DMS153 treated with DMSO at 0.1 percent for 48 hours (cell line): ENCODE data around the gene CLCN4.

Source experiments
- DNase-seq: peaks from one replicate; lab custom pipeline; 2025; ENCODE audit not compliant: unreplicated experiment; lab: John Stamatoyannopoulos, UW

Gene CLCN4

DNA sequence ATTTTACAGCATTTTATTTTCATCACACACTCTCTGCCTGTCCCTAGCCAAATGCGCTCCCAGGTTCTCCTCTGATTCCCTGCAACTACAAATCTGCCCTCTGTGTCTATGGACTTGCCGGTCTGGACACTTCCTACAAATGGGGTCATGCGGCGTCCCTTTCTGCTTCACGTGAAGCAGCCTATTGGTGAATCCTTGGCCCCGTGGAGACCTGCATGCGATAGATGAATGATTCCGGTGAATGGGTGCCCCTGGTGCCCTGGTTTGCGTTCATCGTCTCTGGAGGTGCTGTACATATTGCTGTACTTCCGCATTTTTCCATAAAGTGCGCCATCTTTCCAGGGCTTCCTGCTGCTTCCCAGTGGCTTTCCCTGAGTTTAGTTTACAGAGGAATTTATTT is 27.5 kb upstream of the CLCN4 start:
- no peak for DNase-seq

DNA sequence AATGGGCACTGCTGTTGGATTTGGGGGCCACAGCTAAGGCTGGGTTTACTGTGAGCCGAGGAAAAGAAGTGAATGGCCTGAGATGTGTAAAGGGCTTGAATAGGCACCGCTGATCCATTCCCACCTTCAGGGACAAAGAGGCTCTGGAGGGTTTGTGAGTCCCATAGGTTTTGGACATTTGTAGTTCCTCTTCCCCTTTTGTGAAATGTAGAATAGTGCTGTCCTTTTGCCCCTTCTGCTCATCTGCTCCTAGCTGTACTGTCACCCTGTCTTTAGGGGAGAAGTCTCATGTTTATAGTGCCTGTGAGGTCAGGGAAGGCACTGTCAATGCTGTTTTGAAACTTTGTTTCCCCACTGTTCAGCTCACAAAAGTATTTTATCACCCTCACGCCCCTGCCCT is 26.4 kb upstream of the CLCN4 start:
- DNase-seq: no peak

GRCh38 chrX:10133980-10134676 is 22.6 kb upstream of the CLCN4 start:
- no peak for DNase-seq

GRCh38 chrX:10134921-10135320 is 21.9 kb upstream of the CLCN4 start:
- no peak for DNase-seq

GRCh38 chrX:10135561-10136399 is 21.0 kb upstream of the CLCN4 start:
- no peak for DNase-seq

GRCh38 chrX:10138726-10139125 is 18.0 kb upstream of the CLCN4 start:
- DNase-seq: no peak

DNA sequence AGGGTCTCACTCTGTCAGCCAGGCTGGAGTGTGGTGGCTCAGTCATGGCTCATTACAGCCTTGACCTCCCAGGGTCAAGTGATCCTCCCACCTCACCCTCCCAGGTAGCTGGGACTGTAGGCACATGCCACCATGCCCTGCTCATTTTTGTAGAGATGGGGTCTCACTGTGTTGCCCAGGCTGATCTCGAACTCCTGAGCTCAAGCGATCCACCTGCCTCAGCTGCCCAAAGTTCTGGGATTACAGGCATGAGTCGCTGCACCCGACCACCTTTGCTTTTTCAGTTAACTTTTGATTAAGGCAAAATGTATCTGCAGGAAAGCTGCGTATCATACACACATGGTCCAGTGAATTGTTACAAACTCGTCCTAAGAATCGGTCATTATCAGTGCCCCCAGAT is 16.5 kb upstream of the CLCN4 start:
- no peak for DNase-seq

DNA sequence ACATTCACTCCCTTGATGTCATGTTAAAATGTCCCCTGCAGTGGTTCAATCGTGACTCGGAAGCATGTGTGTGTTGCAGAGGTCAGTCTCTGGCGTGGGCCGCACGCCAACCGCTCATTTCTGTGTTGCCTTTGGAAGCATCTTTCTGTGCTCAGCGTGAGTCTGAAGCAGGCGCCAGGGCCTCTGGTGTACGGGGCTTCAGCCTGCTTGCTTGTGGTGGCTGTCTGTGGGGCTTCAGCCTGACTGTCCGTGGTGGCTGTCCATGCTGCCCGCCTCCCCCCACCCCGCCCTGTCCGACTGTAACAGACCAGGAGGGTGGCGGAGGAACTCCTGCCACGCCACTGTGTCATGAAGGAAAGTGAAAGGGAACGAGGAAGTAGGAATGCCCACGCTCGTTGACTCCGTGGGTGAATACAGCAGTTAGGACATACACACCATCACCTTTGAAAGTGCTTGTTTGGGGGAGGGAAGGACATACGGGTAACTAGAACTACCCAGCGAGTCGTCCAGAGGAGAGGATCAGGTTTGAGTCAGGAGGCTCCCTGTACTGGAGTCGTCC is 14.7 kb upstream of the CLCN4 start:
- no peak for DNase-seq

DNA sequence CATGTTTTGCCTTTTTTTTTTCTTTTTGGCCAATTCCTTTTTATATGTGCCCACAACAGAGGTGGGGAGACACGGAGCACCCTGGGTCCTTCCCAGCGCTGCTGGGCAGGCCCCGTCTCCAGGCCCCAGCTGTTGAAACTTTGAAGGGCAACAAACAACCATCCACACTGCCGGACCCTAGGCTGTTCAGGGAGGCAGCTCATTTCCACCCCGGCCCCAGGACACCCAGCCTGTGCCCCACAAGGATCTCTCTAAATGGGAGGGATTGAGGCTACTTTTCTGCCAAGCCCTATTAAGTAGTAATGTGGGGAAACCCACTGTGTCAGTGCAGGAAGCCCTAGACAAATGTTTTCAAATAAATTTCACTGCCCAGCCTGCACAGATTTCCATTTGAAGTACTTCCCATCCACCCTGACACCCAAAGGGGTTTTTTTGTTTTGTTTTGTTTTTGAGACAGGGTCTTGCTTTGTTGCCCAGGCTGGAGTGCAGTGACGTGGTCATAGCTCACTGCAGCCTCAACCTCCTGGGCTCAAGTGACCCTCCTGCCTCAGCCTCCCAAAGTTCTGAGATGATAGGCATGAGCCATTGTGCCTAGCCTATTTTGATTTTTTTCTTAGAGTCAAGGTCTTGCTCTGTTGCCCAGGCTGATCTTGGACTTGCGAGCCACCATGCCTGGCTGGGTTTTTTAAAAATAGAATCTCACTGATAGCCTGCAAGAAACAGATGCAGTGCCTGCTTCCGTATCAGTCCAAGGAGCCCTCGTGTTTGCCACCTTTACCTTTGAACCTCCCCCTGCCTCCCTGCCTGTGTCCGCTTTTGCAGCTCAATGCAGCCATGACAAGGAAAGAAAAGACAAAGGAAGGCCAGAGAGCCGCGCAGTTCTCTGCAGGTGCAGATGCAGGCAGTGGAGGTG is 13.4 kb upstream of the CLCN4 start:
- DNase-seq: no peak

GRCh38 chrX:10146346-10146745 is 10.4 kb upstream of the CLCN4 start:
- no peak for DNase-seq

DNA sequence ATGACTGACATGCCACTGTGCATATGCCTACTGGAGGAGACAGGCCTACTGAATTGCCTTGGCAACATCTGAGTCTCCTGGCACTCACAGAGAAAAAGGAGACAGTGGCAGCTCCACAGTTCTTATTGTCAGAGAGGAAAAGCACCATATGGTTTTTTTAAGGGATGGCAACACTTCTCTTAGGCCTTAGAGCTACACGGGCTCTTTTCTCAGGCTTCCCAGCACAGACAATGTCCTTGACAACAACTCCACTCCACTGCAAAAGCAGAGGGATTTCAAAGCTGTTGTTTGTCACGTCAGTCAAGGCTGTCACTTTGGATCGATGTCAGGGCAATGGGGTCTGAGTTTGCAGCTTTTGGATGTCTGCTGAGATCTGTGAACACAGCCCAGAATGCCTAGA is 4.7 kb upstream of the CLCN4 start:
- no peak for DNase-seq

GRCh38 chrX:10155137-10155536 is 1.6 kb upstream of the CLCN4 start:
- DNase-seq: no peak

DNA sequence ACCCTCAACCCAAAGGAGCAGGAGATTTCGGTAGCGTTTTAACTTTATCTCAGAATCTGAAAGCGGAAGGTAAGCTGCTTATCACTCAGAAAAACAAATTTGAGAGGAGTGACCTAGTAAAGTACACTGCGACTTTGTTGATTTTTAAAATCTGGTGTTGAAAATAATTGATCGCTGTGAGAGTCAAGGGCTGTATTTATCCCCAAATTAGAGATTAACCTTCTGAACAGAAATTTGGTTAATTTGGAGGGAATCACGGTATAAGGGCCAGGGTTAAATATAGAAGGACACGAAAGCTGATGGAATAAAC is 212 bp downstream of the CLCN4 start:
- no peak for DNase-seq

DNA sequence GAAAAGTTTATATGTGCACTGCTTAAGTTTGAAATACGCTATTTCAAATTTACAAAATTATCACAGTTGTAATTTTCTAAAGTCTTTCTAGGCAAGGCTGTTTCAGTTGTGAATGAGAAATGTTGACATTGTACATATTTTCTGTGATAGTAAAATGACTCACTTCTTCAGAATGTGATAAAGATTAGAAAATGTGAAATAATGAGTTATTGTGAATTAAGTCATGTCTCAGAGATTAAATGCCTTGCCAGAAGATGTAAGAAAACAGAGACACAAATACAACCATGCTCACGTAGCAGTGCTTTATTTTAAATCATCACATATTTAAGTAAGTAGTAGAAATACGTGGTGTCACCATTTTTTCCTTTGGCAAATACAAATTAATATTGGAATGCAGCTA is 768 bp downstream of the CLCN4 start:
- no peak for DNase-seq

DNA sequence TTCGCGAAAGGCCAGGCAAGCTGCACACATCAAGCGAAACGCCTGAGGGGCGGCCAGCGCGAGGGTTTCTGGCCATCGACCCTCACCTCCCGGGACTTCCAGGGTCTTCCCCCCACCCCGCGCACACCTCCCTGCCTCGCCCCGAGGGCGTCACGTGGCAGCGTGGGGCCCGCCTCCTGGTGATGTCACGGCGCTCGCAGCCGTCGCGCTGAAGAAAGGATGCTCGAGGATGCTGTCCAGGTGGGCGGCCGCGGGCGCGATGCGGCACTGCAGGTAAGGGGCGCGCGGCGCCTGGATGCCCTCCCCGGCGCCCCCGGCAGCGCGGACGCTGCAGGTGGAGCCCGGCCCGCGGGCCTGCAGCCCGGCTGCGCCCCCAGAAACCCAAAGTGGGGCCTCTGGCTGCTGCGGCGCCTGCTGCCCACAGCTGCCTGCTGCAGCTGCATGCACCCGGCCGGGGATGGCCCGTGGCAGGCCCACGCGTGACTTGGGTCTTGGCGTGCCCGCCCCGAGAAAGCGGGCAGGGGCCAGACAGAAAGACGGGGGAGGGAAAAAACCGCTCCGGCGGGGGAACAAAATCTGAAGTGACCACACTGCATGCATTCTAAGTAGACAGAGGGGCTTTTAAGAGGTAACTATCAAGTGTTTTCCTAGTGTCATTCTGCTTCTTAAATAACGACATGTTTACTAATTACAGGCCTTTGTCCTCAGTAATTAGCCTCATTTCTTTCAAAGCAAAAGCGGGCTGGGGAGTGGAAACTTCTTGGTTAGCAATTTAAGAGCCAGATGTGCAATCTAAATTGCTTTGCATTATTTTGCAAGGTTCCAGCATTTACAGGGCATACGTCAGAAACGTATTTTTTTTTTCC is 1.7 kb downstream of the CLCN4 start:
- DNase-seq: peak; percentile 19

DNA sequence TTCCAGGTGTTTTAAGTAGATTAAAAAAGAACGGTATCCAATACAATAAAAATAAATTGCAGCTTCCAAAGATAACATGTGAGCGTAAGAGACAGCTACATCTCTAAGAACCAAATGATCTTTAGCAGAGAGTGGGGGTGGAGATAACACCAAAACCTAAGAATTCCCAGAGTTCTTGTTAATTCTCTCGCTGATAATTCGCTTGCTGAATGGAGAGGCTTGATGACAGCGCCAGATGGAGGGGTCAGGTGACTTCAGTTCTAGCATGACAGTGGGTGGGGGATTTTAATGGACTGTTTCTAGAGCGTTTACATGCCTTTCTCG is 2.3 kb downstream of the CLCN4 start:
- DNase-seq: no peak

DNA sequence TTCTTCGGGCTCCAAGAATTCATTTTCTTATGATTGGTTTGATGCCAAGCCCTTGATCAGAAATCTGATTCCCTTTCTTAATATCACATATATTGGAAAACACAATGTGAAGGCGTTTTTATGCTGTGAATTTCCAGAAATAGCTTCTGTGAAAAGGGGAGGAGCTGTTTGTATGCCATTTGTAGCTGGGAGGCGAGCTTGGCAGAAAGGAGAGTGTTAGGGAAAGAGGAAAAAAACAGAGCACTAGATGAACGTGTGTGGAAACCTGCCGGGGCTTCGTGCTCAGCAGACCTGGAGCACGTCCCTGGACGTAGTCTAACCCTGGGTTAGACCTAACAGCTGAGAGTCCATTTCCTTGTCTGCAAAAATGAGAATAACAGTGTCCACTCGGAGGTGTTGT is 3.4 kb downstream of the CLCN4 start:
- no peak for DNase-seq

DNA sequence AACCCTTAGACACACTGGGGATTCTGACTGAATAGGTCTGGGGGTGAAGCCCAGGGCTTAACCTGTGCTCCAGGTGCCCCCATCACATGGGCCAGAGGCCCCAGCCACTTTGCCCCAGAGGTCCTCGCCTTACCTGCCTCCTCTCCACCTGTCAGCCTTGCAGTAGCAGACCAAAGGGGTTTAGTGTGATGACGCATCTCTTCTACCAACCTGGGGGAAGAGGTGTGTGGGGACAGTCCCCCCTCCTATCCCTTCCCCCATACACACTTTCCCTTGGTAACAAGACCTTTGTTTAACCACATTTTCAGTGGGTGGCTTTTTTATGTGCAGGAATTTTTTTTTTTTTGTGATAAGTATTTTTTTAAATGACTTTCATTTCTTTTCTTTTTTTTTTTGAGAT is 6.3 kb downstream of the CLCN4 start:
- no peak for DNase-seq

DNA sequence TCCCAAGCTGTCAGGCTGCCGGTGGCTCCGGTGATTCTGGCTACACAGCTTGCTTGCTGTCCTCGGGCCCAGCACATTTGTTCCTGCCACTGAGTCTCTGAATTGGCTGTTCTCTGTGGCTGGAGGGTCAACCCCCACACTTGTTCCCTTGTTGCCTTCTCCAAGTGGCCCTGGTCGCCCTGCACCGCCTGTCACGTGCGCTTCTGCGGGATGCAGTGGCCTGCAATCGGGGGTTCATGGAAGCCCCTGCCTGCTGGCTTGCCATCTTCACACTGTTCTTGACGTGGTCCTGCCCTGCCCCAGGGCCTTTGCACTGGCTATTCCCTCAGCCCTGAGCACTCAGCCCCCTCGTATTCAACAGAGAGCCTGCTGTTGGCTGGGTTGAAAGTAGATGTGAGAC is 8.1 kb downstream of the CLCN4 start:
- no peak for DNase-seq

DNA sequence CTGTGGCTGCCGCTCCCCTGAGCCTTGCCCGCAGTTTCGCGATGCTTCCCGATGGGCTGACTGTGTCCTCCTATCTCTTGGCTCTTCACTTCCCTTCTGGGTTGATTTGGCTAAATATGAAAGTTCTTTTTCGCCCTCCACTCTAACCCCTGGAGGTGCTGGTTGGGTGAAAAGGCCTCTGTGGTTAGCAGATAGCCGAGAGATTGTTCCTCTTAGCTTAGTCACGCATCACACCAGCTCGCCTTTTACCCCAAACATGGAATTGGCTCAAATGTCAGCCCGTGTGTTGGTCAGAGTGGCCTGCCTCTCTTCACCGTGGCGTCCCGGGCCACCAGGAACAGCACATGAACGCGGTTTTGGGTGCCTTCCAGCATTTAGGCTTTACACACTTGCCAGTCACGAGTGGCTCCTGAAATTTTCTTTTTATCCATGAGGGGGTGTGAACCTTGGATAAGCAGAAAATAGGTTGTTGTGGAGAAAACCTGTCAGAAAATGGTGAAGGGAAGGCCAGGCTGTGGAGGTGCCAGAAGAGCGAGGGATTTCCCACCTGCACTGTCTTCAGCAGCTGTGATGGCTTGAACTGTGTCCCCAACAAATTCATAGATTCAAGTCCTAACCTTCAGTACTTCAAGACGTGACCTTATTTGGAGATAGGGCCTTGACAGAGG is 8.9 kb downstream of the CLCN4 start:
- DNase-seq: no peak
